ENCODE results near the gene POLN.
"Not testable (repeated sequence)": the region's sequence is repeated elsewhere in the genome, so short reads cannot be mapped to it uniquely, and the experiment has no call there.

Gene POLN

DNA sequence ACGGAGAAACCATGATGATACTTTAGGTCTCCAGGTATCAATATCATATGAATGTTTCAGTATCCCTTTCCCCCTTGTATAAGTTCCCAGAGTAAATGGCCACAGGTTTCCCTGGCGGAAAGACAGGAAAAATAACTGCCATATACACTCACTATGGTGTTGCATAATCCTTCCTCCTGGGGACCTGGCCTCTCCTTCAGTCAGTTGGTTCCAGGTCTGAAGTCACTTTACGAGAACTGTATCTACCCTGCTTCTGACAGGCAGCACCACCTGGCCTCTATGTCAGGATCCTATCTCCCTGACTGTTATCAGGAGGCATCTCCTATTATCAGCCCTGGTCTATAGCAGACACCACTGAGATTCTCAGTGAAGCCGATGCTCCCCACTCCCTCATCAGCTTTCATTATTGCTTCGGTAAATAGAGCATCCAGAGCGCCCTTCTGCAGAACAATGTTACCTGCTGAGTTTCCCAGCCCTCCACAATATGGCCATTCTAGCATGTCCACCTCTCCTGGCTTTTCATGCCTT is 22.6 kb downstream of the POLN start:
- DNase-seq (ENCODE audit: low read depth): no peak

DNA sequence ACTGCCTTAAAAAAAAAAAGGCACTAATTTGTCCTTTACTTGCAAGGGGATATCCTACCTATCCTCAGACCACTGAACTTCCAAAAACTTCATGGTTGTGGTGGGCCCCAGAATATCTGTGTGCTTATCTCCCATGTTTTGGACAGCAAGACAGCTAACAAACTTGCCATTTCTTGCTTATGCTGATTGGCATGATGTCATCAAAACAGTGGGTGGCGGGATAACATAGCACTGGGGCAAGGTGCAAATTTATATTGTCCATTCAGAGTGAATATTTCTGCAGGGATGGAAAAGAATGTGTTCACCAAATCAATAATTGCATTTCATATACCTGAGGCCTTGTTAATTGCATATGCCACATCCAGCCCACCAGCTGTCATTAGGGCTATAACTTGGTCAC is 23.5 kb downstream of the POLN start:
- no peak for DNase-seq (ENCODE audit: low read depth)

DNA sequence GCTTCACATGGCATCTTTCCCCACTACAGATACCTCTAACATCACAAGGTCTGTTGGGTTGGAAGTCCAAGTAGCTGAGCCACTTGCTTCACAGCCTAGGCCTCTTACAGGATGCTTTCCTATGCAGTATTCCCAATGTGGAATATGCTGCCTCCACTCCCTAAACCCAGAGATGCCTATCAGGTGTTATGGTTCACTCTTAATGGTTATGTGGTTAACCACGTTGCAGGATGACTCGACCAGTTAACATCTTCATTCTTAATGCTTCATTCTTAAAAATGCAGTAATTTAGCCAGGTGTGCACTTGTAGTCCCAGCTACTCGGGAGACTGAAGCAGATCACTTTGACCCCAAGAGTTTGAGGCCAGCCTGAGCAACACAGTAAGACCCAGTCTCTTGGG is 24.2 kb downstream of the POLN start:
- no peak for DNase-seq (ENCODE audit: low read depth)

DNA sequence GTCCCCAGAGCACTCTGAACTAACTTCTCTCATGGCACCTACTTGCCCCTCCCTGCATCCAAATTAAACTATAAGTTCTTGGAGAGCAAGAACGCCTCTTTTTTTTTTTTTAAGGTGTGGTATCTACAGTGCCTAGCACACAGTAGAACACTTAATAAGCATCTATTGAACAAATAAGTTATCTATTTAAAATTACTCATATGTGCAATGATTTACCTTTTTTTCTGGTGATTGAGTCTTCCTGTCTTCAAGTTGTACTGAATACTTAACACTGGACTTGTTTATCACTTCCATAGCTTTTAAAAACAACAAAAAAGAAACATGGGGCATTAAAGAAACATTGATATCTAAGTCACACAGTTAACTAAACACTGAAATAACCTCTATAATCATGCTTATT is 29.1 kb downstream of the POLN start:
- no peak for DNase-seq (ENCODE audit: low read depth)

DNA sequence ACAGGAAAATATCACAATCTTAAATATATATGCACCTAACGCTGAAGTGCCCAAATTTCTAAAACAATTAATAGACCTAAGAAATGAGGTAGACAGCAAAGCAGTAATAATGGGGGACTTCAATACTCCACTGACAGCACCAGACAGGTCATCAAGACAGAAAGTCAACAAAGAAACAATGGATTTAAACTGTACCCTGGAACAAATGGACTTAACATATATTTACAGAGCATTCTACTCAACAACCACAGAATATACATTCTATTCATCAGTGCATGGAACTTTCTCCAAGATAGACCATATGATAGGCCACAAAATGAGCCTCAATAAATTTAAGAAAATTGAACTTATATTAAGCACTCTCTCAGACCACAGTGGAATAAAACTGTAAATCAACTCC is 39.1 kb downstream of the POLN start:
- DNase-seq (ENCODE audit: low read depth): not testable (repeated sequence)

DNA sequence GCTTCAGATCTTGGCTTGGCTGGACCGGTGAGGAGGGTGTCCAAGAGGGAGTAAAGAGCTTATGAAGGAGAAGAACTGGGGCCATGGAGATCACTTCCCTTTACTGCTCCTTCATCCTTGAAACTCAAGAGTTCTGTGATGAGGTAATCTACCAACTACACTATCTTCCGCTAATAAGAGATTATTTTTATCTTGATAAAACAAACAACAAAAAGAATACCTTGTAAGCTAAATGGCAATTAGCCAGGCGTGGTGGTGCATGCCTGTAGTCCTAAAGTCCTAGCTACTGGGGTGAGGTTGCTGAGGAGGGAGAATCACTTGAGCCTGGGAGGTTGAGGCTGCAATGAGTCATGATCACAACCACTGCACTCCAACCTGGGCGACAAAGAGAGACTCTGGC is 47.4 kb downstream of the POLN start:
- DNase-seq (ENCODE audit: low read depth): no peak

DNA sequence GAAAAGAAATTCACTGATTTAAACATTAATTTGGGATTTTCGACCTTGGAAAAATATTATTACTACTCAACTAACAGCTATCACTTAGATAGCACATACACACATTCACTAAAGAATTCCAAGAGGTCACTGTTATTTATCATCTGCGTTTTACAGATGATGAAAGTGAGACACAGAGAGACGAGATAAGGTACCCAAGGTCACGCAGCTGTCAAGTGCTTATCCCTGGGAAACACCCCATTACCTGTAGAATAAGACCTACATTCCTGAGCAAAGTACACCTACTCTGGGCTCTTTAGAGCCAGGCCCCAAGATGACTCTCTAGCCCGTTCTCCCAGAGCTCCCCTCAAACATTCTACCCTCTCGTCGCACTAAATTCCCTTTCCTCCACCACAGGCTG is 48.6 kb downstream of the POLN start:
- DNase-seq (ENCODE audit: low read depth): no peak

DNA sequence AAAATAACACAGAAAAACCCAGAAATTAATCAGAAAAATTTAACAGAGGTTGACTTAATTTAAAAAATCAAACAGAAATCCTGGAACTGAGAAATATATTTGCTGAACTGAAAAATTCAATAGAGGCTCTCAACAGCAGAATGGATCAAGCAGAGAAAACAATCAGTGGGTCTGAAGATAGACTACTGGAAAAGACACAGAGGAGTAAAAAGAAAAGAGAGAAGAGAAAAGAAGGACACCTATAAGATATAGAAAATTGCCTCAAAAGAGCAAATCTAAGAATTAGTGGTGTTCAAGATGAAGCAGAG is 55.1 kb downstream of the POLN start:
- DNase-seq (ENCODE audit: low read depth): no peak

DNA sequence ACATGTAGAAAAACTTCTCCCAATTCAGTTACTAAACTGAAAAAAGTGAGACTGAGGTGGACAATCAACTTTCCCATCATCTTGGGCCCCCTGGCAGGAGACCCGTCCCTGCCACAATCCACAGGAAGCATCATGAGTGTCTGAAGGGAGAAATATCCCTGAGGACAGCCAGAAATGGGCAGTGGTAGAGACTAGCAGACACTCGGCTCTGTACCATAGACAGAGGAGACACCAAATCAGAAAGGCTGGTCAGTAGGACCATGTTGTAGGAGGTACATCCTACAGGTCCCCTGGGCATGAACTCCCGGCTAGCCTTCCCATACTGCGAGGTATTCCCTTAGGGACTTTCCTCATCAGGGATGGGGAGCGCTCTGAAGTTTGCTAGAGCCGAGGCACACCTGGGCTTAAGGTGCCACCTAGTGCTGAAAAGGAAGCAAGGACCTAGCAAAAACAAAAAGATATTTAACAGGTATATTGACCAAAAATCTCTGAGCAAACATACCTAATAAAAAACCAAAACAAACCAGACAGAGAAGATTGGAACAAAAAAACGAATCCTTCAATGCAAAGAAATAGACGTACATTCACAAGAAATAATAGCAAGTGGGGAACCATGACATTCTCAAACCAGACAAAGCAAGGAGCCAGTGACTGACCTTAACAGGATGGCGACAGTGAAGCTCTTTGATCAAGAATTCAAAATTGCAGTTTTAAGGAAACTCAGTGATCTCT is 55.6 kb downstream of the POLN start:
- DNase-seq (ENCODE audit: low read depth): no peak

DNA sequence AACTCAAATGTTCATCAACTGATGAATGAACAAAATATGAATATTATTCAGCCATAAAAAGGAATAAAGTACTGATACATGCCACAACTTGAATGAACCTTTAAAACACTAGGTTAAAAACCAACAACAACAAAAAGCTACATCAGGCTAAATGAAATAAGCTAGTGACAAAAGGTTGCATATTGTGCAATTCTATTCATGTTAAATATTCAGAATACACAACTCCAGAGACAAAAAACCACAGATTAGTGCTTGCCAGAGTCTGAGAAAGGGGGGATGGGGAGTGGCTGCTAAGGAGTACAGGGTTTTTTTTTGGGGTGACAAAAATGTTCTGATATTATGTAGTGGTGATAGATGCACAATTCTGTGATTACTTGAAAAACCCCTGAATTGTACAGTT is 58.5 kb downstream of the POLN start:
- DNase-seq (ENCODE audit: low read depth): no peak

DNA sequence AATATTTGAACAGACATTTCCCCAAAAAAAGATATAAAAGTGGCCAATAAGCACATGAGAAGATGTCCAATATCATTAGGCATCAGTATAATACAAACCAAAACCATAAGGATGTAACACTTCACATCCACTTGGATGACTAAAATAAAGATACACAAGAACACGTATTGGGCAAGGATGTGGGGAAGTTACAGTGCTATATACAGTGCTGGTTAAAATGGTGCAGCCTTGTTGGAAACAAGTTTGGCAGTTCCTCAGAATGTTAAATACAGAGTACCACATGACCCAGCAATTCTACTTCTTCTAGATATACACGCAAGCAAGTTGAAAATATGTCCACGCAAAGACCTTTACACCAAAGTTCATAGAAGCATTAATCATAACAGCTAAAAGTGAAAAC is 58.9 kb downstream of the POLN start:
- DNase-seq (ENCODE audit: low read depth): no peak

DNA sequence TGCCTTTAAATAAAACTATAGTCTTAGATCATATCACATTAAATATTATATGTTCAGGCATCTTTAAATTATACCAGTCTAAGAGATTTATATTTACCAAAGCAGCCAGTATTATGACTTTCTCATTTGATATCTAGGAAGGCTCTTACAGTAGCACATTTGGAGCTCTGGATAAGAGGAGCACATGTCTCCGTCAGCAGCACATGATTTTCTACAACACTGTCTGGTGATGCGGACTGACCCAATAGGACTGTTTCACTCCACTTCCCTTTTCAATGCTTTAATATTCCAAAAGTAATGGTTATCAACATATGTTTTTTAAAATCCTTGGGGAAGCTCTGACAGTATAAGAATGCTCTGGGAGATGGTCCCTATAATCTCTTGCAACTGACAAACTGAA is 61.5 kb downstream of the POLN start:
- no peak for DNase-seq (ENCODE audit: low read depth)

DNA sequence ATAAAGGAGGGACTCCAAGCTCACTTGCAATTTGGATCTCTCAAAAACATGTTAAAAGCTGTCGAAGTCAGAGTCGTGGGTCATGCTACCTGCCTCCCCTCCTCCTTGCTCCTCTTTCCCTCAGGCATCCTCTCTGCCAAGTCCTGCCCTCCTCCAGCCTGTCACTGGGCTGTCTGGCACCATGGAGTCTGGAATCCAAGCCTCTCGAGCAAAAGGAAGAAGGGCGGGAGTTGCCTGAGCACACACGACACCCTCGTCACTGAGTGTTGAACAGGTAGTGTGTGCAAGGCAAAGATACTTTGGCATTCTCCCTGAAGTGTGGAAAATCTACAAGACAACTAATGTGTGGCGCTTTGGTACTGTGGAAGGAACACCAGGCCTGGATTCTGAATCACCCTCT is 62.2 kb downstream of the POLN start:
- no peak for DNase-seq (ENCODE audit: low read depth)

DNA sequence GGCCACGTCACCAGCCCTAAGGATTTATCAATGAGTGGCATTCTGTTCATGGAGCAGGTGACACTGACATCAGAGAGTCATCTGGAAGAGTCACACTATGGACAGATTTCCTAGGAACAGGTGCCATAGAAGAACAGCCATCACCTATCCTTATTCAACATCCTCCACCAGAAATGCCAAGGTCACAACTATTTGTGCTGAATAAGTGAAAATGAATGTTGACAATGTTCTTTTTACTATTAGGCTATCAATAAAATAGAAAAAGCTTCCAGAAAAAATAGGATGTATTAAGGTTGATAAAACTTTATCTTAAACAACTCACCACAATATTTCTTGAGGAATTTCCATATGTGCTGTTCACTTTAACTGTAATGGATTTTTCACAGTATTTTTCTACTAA is 62.9 kb downstream of the POLN start:
- DNase-seq (ENCODE audit: low read depth): no peak

DNA sequence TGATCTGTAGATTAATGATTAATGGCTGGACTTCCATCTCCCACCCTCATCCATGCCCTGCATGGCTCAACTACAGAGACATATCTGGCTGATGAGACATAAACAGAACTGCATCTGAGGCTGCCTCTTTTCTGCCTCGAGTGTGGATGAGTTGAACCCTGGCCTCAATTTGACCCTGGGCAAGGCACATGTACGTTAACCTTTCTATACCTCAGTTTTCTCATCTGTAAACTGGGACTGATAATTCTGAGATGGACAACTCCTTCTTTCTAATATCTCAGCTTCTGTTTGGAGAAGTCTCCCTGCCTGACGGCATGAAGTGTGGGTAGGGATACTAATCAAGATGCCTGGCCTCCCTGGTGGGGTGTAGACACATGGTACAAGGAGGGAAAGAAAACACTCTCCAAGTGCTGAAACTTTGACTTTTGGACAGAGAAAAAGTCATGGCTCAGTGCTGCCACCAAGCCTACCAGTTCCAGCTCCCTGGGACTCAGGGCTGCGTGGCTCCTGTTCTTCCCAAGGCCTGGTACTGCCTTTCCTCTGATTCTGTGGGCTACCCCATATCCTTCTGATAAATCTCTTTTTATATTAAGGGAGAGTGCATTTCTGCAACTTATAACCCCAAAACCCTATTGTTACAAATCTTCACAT is 64.4 kb downstream of the POLN start:
- DNase-seq (ENCODE audit: low read depth): no peak

DNA sequence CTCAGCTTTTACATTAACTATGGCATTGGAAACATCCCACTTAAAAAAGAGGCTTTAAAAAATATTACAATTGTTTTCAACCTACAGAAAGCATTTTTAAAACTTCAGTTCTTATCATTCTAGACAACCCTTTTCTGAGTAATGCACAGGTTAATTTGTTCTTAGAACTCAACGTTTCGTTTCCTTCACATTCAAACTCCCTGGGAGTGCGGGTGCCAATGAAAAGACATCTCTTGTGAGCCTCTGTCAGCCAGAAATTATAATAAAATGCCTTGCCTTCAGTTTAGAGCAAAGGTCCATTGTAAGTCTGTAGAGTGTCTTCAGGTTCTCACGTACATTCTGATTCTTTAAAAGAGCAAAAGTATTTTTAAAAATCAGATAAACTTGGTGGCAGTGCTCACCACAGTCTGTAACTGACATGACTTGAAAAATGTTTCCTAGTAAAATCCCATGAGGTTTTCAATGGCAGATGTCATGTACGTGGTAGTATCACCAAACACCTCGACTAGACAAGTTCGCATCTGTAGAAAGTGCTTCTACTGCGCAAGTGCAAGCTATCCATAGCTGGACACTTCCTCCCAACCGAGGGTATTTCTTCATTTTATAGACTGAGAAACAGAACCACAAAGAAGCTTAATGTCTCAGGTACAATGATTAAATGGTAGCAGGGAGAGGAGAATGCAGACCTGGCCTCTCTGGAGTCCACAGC is 65.8 kb downstream of the POLN start:
- DNase-seq (ENCODE audit: low read depth): no peak

DNA sequence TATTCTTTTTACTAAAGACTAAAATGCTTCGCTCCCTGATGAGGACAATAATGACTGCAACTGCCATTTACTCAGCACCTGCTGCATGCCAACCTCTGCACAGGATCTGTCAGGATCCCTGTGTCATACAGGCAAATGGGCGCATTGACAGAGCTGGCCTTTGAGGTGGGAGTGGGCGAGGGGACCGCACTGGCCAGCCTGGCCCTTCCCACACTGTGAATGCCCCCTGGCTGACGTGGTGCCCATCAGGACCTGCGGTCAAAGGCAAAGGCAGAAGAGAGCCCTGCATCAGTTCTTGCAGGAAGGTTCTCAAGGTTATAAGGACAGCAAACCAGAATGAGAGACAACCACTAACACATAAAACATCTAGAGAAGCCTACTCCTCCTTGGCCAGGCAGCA is 67.9 kb downstream of the POLN start:
- no peak for DNase-seq (ENCODE audit: low read depth)

DNA sequence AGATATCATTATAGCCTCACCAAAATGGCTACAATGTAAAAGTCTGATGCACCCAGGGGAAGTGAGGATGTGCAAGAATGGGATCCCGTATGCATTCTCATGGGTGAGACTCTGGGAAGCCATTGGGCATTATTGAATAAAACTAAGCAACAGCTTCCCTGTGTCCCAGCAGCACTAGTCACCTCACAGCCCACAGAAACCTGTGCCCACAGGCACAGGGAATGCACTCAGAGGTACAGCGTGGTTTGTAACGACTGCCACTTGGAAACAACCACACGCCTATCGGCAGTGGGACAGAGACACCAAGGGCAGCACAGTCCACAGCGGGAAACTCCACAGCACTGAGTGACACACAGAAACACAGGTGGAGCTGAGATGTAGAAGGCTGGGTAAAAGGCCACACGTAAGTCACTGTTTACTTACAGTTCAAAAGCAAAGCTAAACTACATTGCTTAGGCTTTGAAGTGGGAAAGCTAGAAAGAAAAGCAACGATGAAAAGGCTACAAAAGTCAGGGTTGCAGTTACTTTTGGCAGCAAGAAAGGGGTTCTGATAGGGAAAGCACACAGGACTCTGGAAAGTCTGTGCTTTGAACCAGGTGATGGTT is 69.2 kb downstream of the POLN start:
- no peak for DNase-seq (ENCODE audit: low read depth)

DNA sequence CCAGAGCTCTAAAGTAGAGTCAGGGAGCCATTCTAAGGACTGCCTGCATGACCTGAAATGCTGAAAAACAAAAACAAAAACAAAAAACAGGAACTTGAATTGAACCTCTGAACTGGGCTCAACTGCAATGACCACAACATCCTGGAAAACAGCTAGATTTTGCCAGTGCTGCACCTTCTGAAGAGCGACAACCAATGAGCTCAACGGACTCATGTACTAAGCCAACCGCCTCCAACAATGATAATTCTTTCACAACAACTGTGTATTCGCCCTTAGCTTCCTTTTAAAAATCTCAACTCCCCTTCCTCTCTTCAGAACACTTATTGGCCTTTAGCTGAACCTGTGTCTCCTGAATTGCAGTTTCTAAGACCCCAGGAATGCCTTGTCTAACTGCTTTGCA is 69.8 kb downstream of the POLN start:
- no peak for DNase-seq (ENCODE audit: low read depth)

DNA sequence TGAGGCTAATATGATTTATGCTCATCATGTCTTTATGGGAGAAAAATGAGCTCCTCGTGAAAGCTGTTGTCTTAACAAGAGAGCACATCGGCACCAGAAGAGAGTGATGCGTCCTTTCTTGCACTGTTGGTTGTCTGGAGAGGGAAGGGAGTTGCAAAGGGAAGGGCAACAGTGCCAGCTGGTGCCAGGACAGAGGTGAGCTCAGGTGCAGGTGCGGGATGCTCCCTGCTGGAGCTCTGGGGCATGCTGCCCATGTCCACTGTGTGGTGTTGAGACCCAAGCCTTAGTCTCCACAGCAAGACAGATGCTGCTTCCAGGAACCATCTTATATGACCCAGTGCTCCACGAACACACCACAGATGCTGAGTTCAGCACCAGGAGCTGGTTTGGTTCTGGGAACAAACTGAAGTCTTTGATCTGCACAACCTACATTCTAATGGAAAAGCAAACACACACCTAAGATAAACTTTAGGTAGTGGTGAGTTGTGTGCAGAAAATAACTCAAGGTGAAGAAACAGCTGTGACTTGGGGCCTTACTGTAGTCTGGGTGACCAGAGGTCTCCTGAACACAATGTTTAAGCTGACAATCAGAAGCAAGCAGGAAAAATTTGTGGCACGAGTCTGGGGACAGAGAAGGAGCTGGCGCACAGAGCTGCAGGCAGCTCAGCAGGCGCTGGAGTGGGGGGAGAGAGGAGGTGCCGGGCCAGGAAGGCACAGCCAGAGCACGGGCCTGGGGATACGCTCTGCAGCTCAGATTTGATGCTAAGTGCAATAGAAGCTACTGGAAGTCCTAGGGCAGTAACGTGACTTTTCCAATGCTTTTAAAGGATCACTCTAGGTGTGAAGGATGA is 73.2 kb downstream of the POLN start:
- no peak for DNase-seq (ENCODE audit: low read depth)

DNA sequence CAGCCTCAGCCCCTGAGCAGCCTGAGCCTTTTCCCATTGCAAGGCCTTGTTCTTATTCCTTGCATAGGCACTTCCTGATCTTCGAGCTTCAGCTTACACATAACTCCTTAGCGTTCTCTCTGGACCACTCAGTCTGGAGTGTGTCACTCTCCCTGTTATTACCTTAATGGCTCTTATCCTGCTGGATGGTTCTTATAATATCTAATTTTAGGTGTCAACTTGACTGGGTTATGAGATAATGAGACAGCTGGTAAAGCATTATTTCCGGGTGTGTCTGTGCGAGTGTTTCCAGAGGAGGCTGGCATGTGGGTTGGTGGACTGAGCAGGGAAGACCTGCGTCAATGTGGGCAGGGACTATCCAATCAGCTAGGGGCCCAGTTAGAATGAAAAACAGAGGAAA is 75.7 kb downstream of the POLN start:
- no peak for DNase-seq (ENCODE audit: low read depth)

DNA sequence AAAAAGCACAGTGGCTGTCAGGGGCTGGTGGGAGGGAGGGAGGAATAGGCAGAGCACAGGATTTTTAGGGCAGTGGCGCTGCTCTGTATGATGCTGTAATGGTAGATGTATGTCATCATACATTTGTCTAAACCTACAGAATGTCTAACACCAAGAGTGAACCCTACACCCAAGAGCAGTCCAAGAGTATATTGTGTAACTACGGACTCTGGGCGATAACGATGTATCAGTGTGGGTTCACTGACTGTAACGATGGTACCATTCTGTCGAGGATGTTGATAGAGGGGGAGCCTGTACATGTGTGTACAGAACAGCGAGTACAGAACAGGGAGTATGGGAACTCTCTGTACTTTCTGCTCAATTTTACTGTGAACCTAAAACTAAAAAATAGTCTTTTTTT is 76.5 kb downstream of the POLN start:
- no peak for DNase-seq (ENCODE audit: low read depth)

Data from activated T-helper 9 cell treated with anti-CD3 and anti-CD28 coated beads, Interleukin-2, amount 50 U/mL, for 16 hours (primary cell).